ENCODE results near the gene TRPC3.

The TRPC3 gene

DNA sequence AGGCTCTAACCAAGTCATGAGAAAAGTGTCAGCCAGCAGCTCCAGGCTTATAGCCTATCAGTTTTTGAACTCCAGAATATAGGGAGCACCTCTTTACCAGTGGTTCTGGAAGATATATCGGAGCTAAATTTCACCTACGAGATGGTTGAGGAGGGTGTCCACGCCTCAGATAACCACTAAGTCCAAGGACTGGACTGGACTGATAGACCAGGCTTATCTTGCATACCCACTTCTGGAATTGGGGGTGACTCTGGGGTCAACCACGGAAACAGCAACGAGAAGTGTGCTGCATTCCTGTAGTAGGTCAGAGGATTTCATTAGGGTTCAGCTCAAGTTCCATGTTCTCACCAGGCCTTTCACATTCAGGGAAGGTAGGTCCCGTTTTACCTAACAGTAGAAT lies 38.6 kb upstream of the TRPC3 start:
- ChIA-PET CTCF (interaction anchor here (0.7 kb wide), 1 partner anchor 13 kb away, joined by 5 read pairs; no protein-coding TSS in a partner anchor), POLR2A (no interaction called here)
- no peaks in the 10 kb centered on the region for H3K9me3 ChIP-seq (ENCODE audit: control insufficient read depth, insufficient read depth, low read depth, low read length)
- no peak overlapping the region for H3K27ac ChIP-seq (ENCODE audit: extremely low read depth, low read depth, low read length)
- no peaks in the 10 kb centered on the region for H3K36me3 ChIP-seq (ENCODE audit: control insufficient read depth in 2 of 2, insufficient read depth in 1 of 2, low read length in 2 of 2)
- H3K4me3 ChIP-seq (ENCODE audit: low read depth, low read length) = no peak overlapping the region
- TF ChIP-seq GLI4 (tag by site-specific recombination; IDR thresholded peaks at IDR 0.05) (no peak), ZNF175 (tag by site-specific recombination; IDR thresholded peaks at IDR 0.05) (no peak), ZNF776 (tag by site-specific recombination; IDR thresholded peaks at IDR 0.05; ENCODE audit: borderline replicate concordance) (no peak), KLF10 (tag by site-specific recombination; IDR thresholded peaks at IDR 0.05) (no peak), ZFP37 (tag by site-specific recombination; IDR thresholded peaks at IDR 0.05) (no peak), SALL2 (tag by site-specific recombination; IDR thresholded peaks at IDR 0.05; ENCODE audit: borderline replicate concordance) (no peak), KLF7 (tag by site-specific recombination; IDR thresholded peaks at IDR 0.05; ENCODE audit: borderline replicate concordance) (no peak)
- TF ChIP-seq, protein P1, sequence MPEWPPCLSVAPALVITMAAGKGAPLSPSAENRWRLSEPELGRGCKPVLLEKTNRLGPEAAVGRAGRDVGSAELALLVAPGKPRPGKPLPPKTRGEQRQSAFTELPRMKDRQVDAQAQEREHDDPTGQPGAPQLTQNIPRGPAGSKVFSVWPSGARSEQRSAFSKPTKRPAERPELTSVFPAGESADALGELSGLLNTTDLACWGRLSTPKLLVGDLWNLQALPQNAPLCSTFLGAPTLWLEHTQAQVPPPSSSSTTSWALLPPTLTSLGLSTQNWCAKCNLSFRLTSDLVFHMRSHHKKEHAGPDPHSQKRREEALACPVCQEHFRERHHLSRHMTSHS (tag by site-specific recombination; IDR thresholded peaks at IDR 0.05) = no peak
- TF ChIP-seq, protein P2, sequence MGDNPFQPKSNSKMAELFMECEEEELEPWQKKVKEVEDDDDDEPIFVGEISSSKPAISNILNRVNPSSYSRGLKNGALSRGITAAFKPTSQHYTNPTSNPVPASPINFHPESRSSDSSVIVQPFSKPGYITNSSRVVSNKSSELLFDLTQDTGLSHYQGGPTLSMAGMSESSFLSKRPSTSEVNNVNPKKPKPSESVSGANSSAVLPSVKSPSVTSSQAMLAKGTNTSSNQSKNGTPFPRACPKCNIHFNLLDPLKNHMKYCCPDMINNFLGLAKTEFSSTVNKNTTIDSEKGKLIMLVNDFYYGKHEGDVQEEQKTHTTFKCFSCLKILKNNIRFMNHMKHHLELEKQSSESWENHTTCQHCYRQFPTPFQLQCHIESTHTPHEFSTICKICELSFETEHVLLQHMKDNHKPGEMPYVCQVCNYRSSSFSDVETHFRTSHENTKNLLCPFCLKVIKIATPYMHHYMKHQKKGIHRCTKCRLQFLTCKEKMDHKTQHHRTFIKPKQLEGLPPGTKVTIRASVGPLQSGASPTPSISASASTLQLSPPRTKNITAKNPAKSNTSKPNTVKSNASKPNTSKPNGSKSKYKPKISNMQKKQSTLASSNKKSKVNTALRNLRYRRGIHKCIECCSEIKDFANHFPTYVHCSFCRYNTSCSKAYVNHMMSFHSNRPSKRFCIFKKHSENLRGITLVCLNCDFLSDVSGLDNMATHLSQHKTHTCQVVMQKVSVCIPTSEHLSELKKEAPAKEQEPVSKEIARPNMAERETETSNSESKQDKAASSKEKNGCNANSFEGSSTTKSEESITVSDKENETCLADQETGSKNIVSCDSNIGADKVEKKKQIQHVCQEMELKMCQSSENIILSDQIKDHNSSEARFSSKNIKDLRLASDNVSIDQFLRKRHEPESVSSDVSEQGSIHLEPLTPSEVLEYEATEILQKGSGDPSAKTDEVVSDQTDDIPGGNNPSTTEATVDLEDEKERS (tag by site-specific recombination; IDR thresholded peaks at IDR 0.05) = no peak
- no peaks in the 10 kb centered on the region for H3K4me1 ChIP-seq (ENCODE audit: control insufficient read depth, insufficient read depth, low read length)

DNA sequence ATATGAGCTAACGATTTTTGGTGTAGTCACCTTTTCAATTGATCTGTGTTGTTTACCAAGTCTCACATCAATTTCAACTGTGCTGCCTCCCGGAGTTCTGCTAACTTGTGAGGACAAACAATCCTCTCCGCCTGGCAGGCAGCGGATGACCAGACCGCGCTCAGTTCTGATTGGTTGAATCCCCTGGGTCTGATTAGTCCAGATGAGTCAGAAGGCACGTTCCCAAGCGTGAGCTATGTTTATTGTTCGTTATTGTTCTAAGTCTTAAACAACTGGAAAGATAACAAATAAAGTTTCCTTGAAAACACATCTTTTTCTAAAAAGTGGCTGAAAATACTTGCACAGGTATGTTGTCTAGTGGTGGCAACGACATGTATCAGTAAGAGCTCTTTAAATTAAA lies 37.9 kb upstream of the TRPC3 start:
- TF ChIP-seq ZNF558 (tag by site-specific recombination; IDR thresholded peaks at IDR 0.05) (no peak), ZNF600 (tag by site-specific recombination; IDR thresholded peaks at IDR 0.05) (peak; percentile 40; the same call in 1 of the 2 replicates), ZBTB17 (tag by site-specific recombination; IDR thresholded peaks at IDR 0.05) (peak; percentile 60; the same call in 1 of the 2 replicates), ZNF658 (tag by site-specific recombination; IDR thresholded peaks at IDR 0.05) (no peak), OSR2 (tag by site-specific recombination; IDR thresholded peaks at IDR 0.05) (no peak), ZSCAN23 (tag by site-specific recombination; IDR thresholded peaks at IDR 0.05) (no peak), ZNF423 (tag by site-specific recombination; IDR thresholded peaks at IDR 0.05) (no peak), ZNF221 (tag by site-specific recombination; IDR thresholded peaks at IDR 0.05; ENCODE audit: borderline replicate concordance) (no peak), ZNF335 (tag by site-specific recombination; conservative IDR thresholded peaks at IDR 0.05) (peak; percentile 44; the same call in 1 of the 2 replicates)
- TF ChIP-seq, protein P3, sequence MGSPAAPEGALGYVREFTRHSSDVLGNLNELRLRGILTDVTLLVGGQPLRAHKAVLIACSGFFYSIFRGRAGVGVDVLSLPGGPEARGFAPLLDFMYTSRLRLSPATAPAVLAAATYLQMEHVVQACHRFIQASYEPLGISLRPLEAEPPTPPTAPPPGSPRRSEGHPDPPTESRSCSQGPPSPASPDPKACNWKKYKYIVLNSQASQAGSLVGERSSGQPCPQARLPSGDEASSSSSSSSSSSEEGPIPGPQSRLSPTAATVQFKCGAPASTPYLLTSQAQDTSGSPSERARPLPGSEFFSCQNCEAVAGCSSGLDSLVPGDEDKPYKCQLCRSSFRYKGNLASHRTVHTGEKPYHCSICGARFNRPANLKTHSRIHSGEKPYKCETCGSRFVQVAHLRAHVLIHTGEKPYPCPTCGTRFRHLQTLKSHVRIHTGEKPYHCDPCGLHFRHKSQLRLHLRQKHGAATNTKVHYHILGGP (tag by site-specific recombination; IDR thresholded peaks at IDR 0.05) = peak; percentile 19; the same call in 1 of the 2 replicates
- Histone ChIP-seq H3K4me3 (ENCODE audit: low read depth, low read length) (no peak overlapping the region), H3K27ac (ENCODE audit: extremely low read depth, low read depth, low read length) (no peak overlapping the region), H3K9me3 (ENCODE audit: control insufficient read depth, insufficient read depth, low read depth, low read length) (no peaks in the 10 kb centered on the region), H3K36me3 (ENCODE audit: control insufficient read depth in 2 of 2, insufficient read depth in 1 of 2, low read length in 2 of 2) (no peaks in the 10 kb centered on the region), H3K4me1 (ENCODE audit: control insufficient read depth, insufficient read depth, low read length) (no peaks in the 10 kb centered on the region)
- CTCF ChIA-PET = no interaction called here
- POLR2A ChIA-PET = no interaction called here
